A549 (cell line): ENCODE data around the gene TROAP. TPM values are rescaled to one million over a fixed set of nuclear protein-coding genes. Genes with fewer than 3 reads are reported as not detected.
"Not testable (repeated sequence)": the region's sequence is repeated elsewhere in the genome, so short reads cannot be mapped to it uniquely, and the experiment has no call there.

Source experiments
- ATAC-seq, 2 experiments: fragments of 200-7000 bp in 1 of 2; fragments of >200 bp in 1 of 2; cut with Nextera tagmentation in 1 of 2; cut with Tn5 transposase in 1 of 2; 3 replicates each; pipeline versions ENCODE4 v1.8.0 to v1.9.1; 2018 to 2020; ENCODE audit warnings: mild to moderate bottlenecking in 1 of 2, moderate library complexity in 1 of 2
- CTCF ChIA-PET: fragments of 300-600 bp; sonication (Branson Sonifier 250); formaldehyde crosslinking; extraction: SDS; loops from one replicate; lab custom pipeline; 2021; ENCODE audit warnings: antibody characterized with exemption, inconsistent platforms; lab: Yijun Ruan, JAX
- POLR2A ChIA-PET: fragments of 350-600 bp; formaldehyde crosslinking; extraction: SDS; loops from one replicate; lab custom pipeline; 2021; ENCODE audit warnings: antibody characterized with exemption, inconsistent platforms; lab: Yijun Ruan, JAX
- DNase-seq, 2 experiments: peaks; one replicate each; pipeline versions ENCODE4 v3.0.0 to v3.0.0-alpha.2; 2011 to 2016; ENCODE audit warnings: low read depth in 1 of 2, low spot score in 1 of 2
- FAIRE-seq: peaks from 2 replicates; lab custom pipeline; 2011; peaks lifted over from hg19 to GRCh38; lab: Jason Lieb, UNC
- H3K27ac ChIP-seq, 2 experiments: fragments of >200 bp; sonication (Bioruptor Twin); formaldehyde crosslinking; 3 replicates each; pipeline ENCODE4 v1.5.1; 2016 to 2017
- H3K4me1 ChIP-seq: fragments of >200 bp; sonication (Bioruptor Twin); formaldehyde crosslinking; 3 replicates; pipeline ENCODE4 v1.6.1; 2016
- H3K4me2 ChIP-seq: fragments of >200 bp; sonication (Bioruptor Twin); formaldehyde crosslinking; 3 replicates; pipeline ENCODE4 v1.6.1; 2016
- H3K4me3 ChIP-seq: fragments of >200 bp; sonication (Bioruptor Twin); formaldehyde crosslinking; 3 replicates; pipeline ENCODE4 v1.5.1; 2016
- H3K9me3 ChIP-seq: fragments of >200 bp; sonication (Bioruptor Twin); formaldehyde crosslinking; 3 replicates; pipeline ENCODE4 v1.6.1; 2016
- BHLHE40 ChIP-seq: IDR thresholded peaks from 2 replicates; pipeline ENCODE4 v1.6.1; 2012; ENCODE audit warnings: low read depth, low read length, inconsistent platforms
- CBX8 ChIP-seq: fragments of 200-600 bp; sonication (generic); IDR thresholded peaks from 2 replicates; pipeline ENCODE4 v1.6.1; 2016
- CHD4 ChIP-seq: fragments of 200-600 bp; sonication (generic); IDR thresholded peaks from 2 replicates; pipeline ENCODE4 v1.6.1; 2016; ENCODE audit warnings: antibody characterized with exemption, mild to moderate bottlenecking, borderline replicate concordance
- EHMT2 ChIP-seq: fragments of 200-600 bp; sonication (generic); IDR thresholded peaks from 2 replicates; pipeline ENCODE4 v1.6.1; 2016; ENCODE audit warnings: antibody characterized with exemption, low read depth, mild to moderate bottlenecking, moderate library complexity
- FOSB ChIP-seq: fragments of 250-450 bp; sonication (Bioruptor Pico); IDR thresholded peaks from 2 replicates; pipeline ENCODE4 v1.5.0; 2020; ENCODE audit warnings: mild to moderate bottlenecking, moderate library complexity
- FOSL2 ChIP-seq, 2 experiments: fragments of 450-650 bp in 1 of 2; fragments of >200 bp in 1 of 2; sonication (Bioruptor Twin) in 1 of 2; formaldehyde crosslinking; IDR thresholded peaks; 2 replicates each; pipeline versions ENCODE4 v1.5.0 to v1.6.1; 2016 to 2020; ENCODE audit warnings: mild to moderate bottlenecking in 1 of 2, moderate library complexity in 1 of 2
- HEYL ChIP-seq: fragments of 250-450 bp; sonication (Bioruptor Pico); IDR thresholded peaks from 2 replicates; pipeline ENCODE4 v1.8.0; 2021; ENCODE audit warnings: mild to moderate bottlenecking, moderate library complexity
- HOXB13 ChIP-seq: fragments of 250-450 bp; sonication (Bioruptor Pico); IDR thresholded peaks from 2 replicates; pipeline ENCODE4 v1.5.0; 2020; ENCODE audit warnings: low read depth, mild to moderate bottlenecking, moderate library complexity
- HOXB5 ChIP-seq: fragments of 250-450 bp; sonication (Bioruptor Pico); IDR thresholded peaks from 2 replicates; pipeline ENCODE4 v1.5.0; 2020; ENCODE audit warnings: mild to moderate bottlenecking, moderate library complexity
- JUN ChIP-seq, 2 experiments: fragments of >200 bp; sonication (Bioruptor Twin); formaldehyde crosslinking; IDR thresholded peaks; 2 replicates in 1 of 2; 3 replicates in 1 of 2; pipeline ENCODE4 v1.6.1; 2016 to 2017
- KDM1A ChIP-seq: fragments of 200-600 bp; sonication (generic); IDR thresholded peaks from 2 replicates; pipeline ENCODE4 v1.6.1; 2016; ENCODE audit warnings: low read depth, mild to moderate bottlenecking
- KDM5A ChIP-seq: fragments of 200-600 bp; sonication (generic); IDR thresholded peaks from 2 replicates; pipeline ENCODE4 v1.6.1; 2016; ENCODE audit warnings: antibody characterized with exemption, mild to moderate bottlenecking
- MAFK ChIP-seq: fragments of 450-650 bp; IDR thresholded peaks from 2 replicates; pipeline ENCODE4 v1.6.1; 2014; ENCODE audit not compliant: partially characterized antibody
- MAZ ChIP-seq: fragments of 150-350 bp; IDR thresholded peaks from 2 replicates; pipeline ENCODE4 v1.6.1; 2014; ENCODE audit warnings: antibody characterized with exemption, low read depth, low read length, borderline replicate concordance
- NFE2L2 ChIP-seq: fragments of 150-350 bp; conservative IDR thresholded peaks from 2 replicates; pipeline ENCODE4 v1.6.1; 2014; ENCODE audit warnings: low read length
- NR3C1 ChIP-seq: fragments of >200 bp; sonication (Bioruptor Twin); formaldehyde crosslinking; IDR thresholded peaks from 3 replicates; pipeline ENCODE4 v1.6.1; 2017
- PHF8 ChIP-seq: fragments of 200-600 bp; sonication (generic); IDR thresholded peaks from 2 replicates; pipeline ENCODE4 v1.6.1; 2016; ENCODE audit warnings: low read depth, mild to moderate bottlenecking, antibody characterized with exemption, moderate library complexity, borderline replicate concordance
- POLR2A ChIP-seq: IDR thresholded peaks from 2 replicates; pipeline ENCODE4 v1.6.1; 2012; ENCODE audit warnings: mild to moderate bottlenecking, low read length
- RARB ChIP-seq: fragments of 250-450 bp; sonication (Bioruptor Pico); IDR thresholded peaks from 2 replicates; pipeline ENCODE4 v1.8.0; 2021; ENCODE audit warnings: mild to moderate bottlenecking, moderate library complexity
- RCOR1 ChIP-seq: fragments of 150-350 bp; IDR thresholded peaks from 2 replicates; pipeline ENCODE4 v1.6.1; 2014; ENCODE audit warnings: antibody characterized with exemption, low read length, low read depth
- RNF2 ChIP-seq: fragments of 200-600 bp; sonication (generic); IDR thresholded peaks from 2 replicates; pipeline ENCODE4 v1.6.1; 2016; ENCODE audit warnings: low read depth, mild to moderate bottlenecking, antibody characterized with exemption, moderate library complexity, borderline replicate concordance
- TP53 ChIP-seq: fragments of 250-450 bp; sonication (Bioruptor Pico); IDR thresholded peaks from 2 replicates; pipeline ENCODE4 v1.5.0; 2021; ENCODE audit warnings: mild to moderate bottlenecking, moderate library complexity
- ZNF302 ChIP-seq: fragments of 250-450 bp; sonication (Bioruptor Pico); IDR thresholded peaks from 2 replicates; pipeline ENCODE4 v1.9.0; 2021; ENCODE audit warnings: inconsistent platforms, mild to moderate bottlenecking, moderate library complexity
- ZSCAN20 ChIP-seq: fragments of 250-450 bp; sonication (Bioruptor Pico); IDR thresholded peaks from 2 replicates; pipeline ENCODE4 v1.8.0; 2022; ENCODE audit warnings: mild to moderate bottlenecking, moderate library complexity
- WGBS: methylation state at CpG from one replicate; pipeline ENCODE4 v1.1.6; 2017; ENCODE audit errors: missing lambda C conversion rate; 5-methylcytosine and 5-hydroxymethylcytosine counted together
- polyA plus RNA-seq, 4 experiments: library from polyadenylated mRNA; depleted of rRNA in 3 of 4; stranded (reverse); fragments of >200 nt; fragmentation: RNase III in 1 of 4; extraction: RNeasy Plus Mini Kit Qiagen cat#74134 plus additional on column Dnase treatment in 1 of 4; gene quantifications; 2 replicates in 3 of 4; 3 replicates in 1 of 4; pipeline ENCODE4 v1.2.3, GENCODE V29; 2011 to 2017
- TF ChIP-seq, protein P1 (sequence below): fragments of 450-650 bp; IDR thresholded peaks from 2 replicates; pipeline ENCODE4 v1.6.1; 2014; ENCODE audit warnings: antibody characterized with exemption
- TF ChIP-seq, protein P2 (sequence below): fragments of >200 bp; sonication (Bioruptor Twin); formaldehyde crosslinking; IDR thresholded peaks from 2 replicates; pipeline ENCODE4 v1.6.1; 2016

TROAP gene
- polyA plus RNA-seq, 2 of the 4 experiments (the other 2 are of a cell fraction): 50.0 to 55.5 TPM

DNA sequence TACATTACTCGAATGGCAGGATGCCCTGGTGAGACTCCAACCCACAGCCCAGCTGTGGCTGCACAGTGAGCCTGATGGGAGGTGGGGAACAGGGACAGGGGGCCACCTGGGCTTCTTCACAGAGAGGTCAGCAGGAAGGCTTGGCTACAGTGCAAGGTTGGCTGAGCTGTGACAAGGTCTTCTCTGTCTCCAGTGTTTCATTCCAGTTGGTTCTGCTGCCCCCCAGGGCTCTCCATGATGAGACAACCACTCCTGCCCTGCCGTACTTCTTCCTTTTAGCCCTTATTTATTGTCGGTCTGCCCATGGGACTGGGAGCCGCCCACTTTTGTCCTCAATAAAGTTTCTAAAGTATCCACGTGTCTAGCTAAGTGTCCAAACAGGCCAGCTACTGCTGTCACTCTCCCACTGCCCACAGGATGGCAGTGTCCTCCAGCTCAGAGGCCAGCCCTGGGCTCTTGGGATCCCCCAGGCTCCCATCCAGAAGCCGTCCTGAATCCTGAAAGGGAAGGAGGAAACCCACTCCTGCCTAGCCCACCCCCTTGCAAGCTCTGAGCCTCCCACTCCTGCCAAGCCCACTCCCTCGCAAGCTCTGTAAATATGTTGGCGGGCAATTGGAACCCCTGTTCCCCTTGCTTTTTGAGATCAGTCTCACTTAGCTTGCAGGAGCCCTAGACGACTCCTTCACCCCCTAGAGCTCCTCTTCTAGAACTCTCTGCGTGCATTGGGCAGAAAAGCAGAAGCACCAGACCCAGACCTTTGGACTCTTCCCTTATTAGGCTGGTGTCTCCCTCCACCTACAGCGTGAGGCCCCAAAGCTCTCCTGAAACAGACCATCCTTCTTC lies 8.5 kb downstream of the TROAP start (continued):
- no peak for TF ChIP-seq TP53 (CRISPR knock-in tag)
- no peak for TF ChIP-seq CBX8

DNA sequence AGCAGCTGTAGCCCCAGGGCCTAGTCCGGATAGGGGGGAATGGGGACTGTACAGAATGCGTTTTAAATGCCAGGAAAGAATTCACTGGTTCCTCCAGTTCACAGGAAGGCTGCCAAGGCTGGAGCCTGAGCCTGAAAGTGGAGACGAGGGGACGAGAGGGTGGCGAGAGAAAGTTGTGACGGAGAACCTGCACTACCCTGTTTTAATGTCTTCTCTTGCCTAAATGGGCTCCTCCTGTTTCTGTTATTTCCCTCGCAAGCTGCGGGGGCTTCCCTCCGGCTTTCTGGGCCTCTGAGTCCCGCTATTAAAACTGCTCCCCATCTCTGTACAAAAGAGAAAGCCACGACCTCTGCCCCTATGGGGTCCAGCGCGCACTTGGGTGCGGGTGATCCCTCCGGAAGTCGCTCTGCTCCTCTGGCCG lies 9.4 kb downstream of the TROAP start:
- DNase-seq (no peak), ATAC-seq (no peak), FAIRE-seq (no peak)
- Histone ChIP-seq H3K9me3 (no peaks in the 10 kb centered on the region), H3K27ac (no peak overlapping the region), H3K4me2 (no peak overlapping the region), H3K4me3 (no peak overlapping the region), H3K4me1 (peaks cover 9% of the 10 kb centered on the region; the same call in 2 of the 3 replicates)
- TF ChIP-seq MAZ: no peak
- no peak for TF ChIP-seq ZSCAN20 (CRISPR knock-in tag)
- TF ChIP-seq KDM5A: no peak
- no peak for TF ChIP-seq NFE2L2
- TF ChIP-seq HOXB5 (CRISPR knock-in tag): no peak
- no peak for TF ChIP-seq RARB
- TF ChIP-seq MAFK: no peak
- TF ChIP-seq, protein P1, sequence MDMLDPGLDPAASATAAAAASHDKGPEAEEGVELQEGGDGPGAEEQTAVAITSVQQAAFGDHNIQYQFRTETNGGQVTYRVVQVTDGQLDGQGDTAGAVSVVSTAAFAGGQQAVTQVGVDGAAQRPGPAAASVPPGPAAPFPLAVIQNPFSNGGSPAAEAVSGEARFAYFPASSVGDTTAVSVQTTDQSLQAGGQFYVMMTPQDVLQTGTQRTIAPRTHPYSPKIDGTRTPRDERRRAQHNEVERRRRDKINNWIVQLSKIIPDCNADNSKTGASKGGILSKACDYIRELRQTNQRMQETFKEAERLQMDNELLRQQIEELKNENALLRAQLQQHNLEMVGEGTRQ: no peak
- TF ChIP-seq FOSB (CRISPR knock-in tag): no peak
- TF ChIP-seq PHF8: no peak
- no peak for TF ChIP-seq NR3C1
- TF ChIP-seq RCOR1: no peak
- no peak for TF ChIP-seq POLR2A
- TF ChIP-seq CHD4: no peak
- TF ChIP-seq RNF2: no peak
- no peak for TF ChIP-seq BHLHE40
- CTCF ChIA-PET: interaction anchor here (0.7 to 6.5 kb wide), 39 partner anchors 10 to 377 kb away, joined by 3 to 144 read pairs (median 8); partner anchors contain the start of genes DNAJC22, KCNH3, PRPH and SPATS2
- POLR2A ChIA-PET: interaction anchor here (1.5 to 1.6 kb wide), 2 partner anchors 10 kb away, joined by 4 to 13 read pairs; partner anchors contain the start of gene TROAP
- WGBS: 87% methylated on average over 17 of the region's 17 CpGs

DNA sequence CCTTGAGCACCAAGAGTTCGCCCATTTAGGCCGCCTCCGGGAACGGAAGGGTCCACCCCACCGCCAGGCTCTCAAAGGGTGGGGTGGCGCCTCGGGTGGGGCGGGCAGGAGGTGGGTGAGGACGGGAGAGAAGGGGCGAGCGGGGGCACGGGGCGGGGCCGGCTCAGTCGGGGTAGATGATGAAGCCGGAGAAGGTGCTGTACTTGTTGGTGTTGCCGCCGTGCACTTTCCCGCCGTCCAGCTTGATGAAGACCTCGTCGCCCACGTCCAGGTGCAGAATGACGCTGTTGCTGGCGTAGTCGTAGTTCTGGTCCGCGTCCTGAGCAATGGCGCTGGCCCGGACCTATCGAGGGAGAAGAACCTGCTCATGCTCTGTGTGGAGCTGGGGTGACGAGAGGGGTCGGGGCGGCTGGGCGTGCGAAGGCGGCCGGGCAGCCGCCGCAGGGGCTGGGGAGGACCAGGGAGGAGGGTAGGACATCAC lies 9.9 kb downstream of the TROAP start:
- H3K4me2 ChIP-seq: no peak overlapping the region
- no peak overlapping the region for H3K27ac ChIP-seq
- TF ChIP-seq, protein P2, sequence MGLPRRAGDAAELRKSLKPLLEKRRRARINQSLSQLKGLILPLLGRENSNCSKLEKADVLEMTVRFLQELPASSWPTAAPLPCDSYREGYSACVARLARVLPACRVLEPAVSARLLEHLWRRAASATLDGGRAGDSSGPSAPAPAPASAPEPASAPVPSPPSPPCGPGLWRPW: no peak
- no peak for TF ChIP-seq ZNF302 (CRISPR knock-in tag)
- TF ChIP-seq EHMT2: no peak
- TF ChIP-seq HOXB5 (CRISPR knock-in tag): no peak
- no peak for TF ChIP-seq KDM5A
- no peak for TF ChIP-seq HEYL
- no peak for TF ChIP-seq KDM1A
- no peak for TF ChIP-seq FOSL2 (IDR thresholded peaks at IDR 0.05)
- no peak for TF ChIP-seq FOSL2 (CRISPR knock-in tag; IDR thresholded peaks at IDR 0.05)
- TF ChIP-seq JUN (IDR thresholded peaks at IDR 0.05): no peak
- no peak for TF ChIP-seq HOXB13 (CRISPR knock-in tag)
- H3K4me3 ChIP-seq: no peak overlapping the region
- ChIA-PET CTCF (interaction anchor here (0.6 to 6.5 kb wide), 16 partner anchors 9 to 248 kb away, joined by 3 to 144 read pairs (median 47); partner anchors contain the start of genes DNAJC22, PRPH and TROAP), POLR2A (interaction anchor here (1.6 kb wide), 1 partner anchor 10 kb away, joined by 4 read pairs; no protein-coding TSS in a partner anchor)
- DNase-seq (no peak), ATAC-seq (no peak), FAIRE-seq (no peak)
- H3K9me3 ChIP-seq: no peaks in the 10 kb centered on the region
- WGBS: 95% methylated on average over 32 of the region's 40 CpGs
- peaks cover 9% of the 10 kb centered on the region; the same call in 2 of the 3 replicates for H3K4me1 ChIP-seq

DNA sequence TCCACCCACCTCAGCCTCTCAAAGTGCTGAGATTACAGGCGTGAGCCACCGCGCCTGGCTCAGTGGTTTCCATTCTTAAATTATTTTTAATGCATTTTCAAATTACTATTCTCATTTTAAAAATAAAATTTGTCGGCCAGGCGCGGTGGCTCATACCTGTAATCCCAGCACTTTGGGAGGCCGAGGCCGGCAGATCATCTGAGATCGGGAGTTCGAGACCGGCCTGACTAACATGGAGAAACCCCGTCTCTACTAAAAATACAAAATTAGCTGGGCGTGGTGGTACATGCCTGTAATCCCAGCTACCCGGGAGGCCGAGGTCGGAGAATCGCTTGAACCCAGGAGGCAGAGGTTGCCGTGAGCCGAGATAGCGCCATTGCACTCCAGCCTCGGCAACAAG lies 10.7 kb downstream of the TROAP start:
- CTCF ChIA-PET: interaction anchor here (0.6 to 6.5 kb wide), 13 partner anchors 9 to 1420 kb away, joined by 3 to 144 read pairs (median 58); partner anchors contain the start of genes DNAJC22, PRPH and TROAP
- H3K4me2 ChIP-seq, H3K9me3 ChIP-seq, DNase-seq, ATAC-seq, FAIRE-seq, H3K27ac ChIP-seq, POLR2A ChIA-PET, H3K4me3 ChIP-seq, H3K4me1 ChIP-seq: not testable (repeated sequence)
- WGBS: 97% methylated on average over 21 of the region's 21 CpGs
